Glutamatergic neuron (in vitro differentiated cells): ENCODE data around the gene ATXN10. TPM values are rescaled to one million over a fixed set of nuclear protein-coding genes. Genes with fewer than 3 reads are reported as not detected.

Experiments
- DNase-seq: peaks from one replicate; pipeline ENCODE4 v3.0.0; 2022
- H3K27ac Mint-ChIP-seq: one replicate; pipeline ENCODE4 v1.8.0; 2020; ENCODE audit warnings: mild to moderate bottlenecking, mixed read lengths, inconsistent platforms; ENCODE audit not compliant: unreplicated experiment
- H3K27me3 Mint-ChIP-seq: one replicate; pipeline ENCODE4 v1.8.0; 2020; ENCODE audit warnings: mild to moderate bottlenecking, moderate library complexity, mixed read lengths, inconsistent platforms; ENCODE audit not compliant: unreplicated experiment
- H3K36me3 Mint-ChIP-seq: one replicate; pipeline ENCODE4 v1.8.0; 2020; ENCODE audit warnings: mild to moderate bottlenecking, mixed read lengths, inconsistent platforms; ENCODE audit not compliant: unreplicated experiment
- H3K4me1 Mint-ChIP-seq: one replicate; pipeline ENCODE4 v1.8.0; 2020; ENCODE audit warnings: mild to moderate bottlenecking, low read depth, mixed read lengths, inconsistent platforms; ENCODE audit not compliant: unreplicated experiment
- H3K4me3 Mint-ChIP-seq: one replicate; pipeline ENCODE4 v1.8.0; 2020; ENCODE audit warnings: mild to moderate bottlenecking, mixed read lengths, inconsistent platforms; ENCODE audit not compliant: unreplicated experiment
- H3K9me3 Mint-ChIP-seq: one replicate; pipeline ENCODE4 v1.8.0; 2020; ENCODE audit warnings: mild to moderate bottlenecking, moderate library complexity, mixed read lengths, inconsistent platforms; ENCODE audit not compliant: unreplicated experiment
- total RNA-seq: library from RNA; stranded (reverse); fragmentation: NEBNext Ultra II Directional; extraction: Animal tissue kit (Norgen Biotek cat#: 25700); gene quantifications from one replicate; pipeline ENCODE4 v1.2.1, GENCODE V29; 2021; ENCODE audit not compliant: unreplicated experiment
- TF ChIP-seq, protein P1 (sequence below): fragments of 200-600 bp; sonication (generic); IDR thresholded peaks from one replicate; pipeline ENCODE4 v1.5.0; 2021; ENCODE audit not compliant: partially characterized antibody, unreplicated experiment

The ATXN10 gene
- total RNA-seq, 1 donor from 2014 or later, result 191 TPM

DNA sequence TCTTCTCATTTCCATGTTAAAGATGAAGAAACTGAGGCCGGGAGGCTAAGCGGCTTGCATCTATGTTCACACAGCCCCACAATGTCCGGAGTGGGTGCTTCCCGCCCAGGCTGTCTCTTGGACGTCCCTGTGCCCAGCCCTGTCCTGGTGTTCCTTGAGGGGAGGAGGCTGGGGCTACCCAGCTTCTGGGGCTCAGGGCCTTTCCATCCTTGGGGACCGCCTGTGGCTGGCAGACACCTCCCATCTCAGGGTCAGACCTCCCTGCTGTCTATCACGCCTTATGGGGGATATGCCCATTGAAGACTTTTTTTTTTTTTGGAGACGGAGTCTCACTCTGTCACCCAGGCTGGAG is 209.9 kb downstream of the ATXN10 start:
- Mint-ChIP-seq H3K27ac (no peak overlapping the region), H3K4me3 (no peak overlapping the region), H3K4me1 (peaks cover 6% of the 10 kb centered on the region), H3K9me3 (peaks cover 2% of the 10 kb centered on the region), H3K36me3 (no peaks in the 10 kb centered on the region), H3K27me3 (peaks cover 3% of the 10 kb centered on the region)
- TF ChIP-seq, protein P1, sequence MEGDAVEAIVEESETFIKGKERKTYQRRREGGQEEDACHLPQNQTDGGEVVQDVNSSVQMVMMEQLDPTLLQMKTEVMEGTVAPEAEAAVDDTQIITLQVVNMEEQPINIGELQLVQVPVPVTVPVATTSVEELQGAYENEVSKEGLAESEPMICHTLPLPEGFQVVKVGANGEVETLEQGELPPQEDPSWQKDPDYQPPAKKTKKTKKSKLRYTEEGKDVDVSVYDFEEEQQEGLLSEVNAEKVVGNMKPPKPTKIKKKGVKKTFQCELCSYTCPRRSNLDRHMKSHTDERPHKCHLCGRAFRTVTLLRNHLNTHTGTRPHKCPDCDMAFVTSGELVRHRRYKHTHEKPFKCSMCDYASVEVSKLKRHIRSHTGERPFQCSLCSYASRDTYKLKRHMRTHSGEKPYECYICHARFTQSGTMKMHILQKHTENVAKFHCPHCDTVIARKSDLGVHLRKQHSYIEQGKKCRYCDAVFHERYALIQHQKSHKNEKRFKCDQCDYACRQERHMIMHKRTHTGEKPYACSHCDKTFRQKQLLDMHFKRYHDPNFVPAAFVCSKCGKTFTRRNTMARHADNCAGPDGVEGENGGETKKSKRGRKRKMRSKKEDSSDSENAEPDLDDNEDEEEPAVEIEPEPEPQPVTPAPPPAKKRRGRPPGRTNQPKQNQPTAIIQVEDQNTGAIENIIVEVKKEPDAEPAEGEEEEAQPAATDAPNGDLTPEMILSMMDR, result no peak
- DNase-seq, result no peak

- Mint-ChIP-seq H3K27ac (no peak overlapping the region), H3K4me1 (peaks cover 4% of the 10 kb centered on the region), H3K27me3 (peaks cover 6% of the 10 kb centered on the region), H3K36me3 (no peaks in the 10 kb centered on the region), H3K4me3 (no peak overlapping the region), H3K9me3 (peaks cover 3% of the 10 kb centered on the region)
- TF ChIP-seq, protein P1, result no peak
- DNase-seq, result no peak
These were observed 211.5 kb downstream of the ATXN10 start for GRCh38 chr22:45882881-45883810.

DNA sequence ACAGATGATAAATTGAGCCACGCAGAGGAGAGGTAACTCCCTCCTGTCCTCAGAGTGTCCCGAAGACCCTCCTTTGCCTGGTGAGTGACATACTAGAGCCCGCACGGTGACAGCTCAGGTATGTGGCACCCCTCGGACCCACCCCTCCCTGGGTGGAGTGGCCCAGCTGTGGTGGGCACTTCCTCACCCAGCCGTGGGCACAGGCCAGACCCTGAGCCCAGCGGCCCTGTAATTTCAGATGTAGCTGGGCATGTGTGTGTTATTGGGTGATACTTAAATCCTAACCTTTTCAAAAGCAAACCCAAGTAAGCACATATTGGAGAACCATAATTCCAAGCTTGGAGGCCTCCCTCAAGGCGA is 212.2 kb downstream of the ATXN10 start:
- Mint-ChIP-seq H3K27ac (no peak overlapping the region), H3K27me3 (peaks cover 6% of the 10 kb centered on the region), H3K4me1 (peaks cover 2% of the 10 kb centered on the region), H3K4me3 (no peak overlapping the region), H3K36me3 (no peaks in the 10 kb centered on the region), H3K9me3 (peaks cover 3% of the 10 kb centered on the region)
- TF ChIP-seq, protein P1, result no peak
- DNase-seq, result no peak

GRCh38 chr22:45884201-45885062 is 212.8 kb downstream of the ATXN10 start:
- TF ChIP-seq, protein P1, result no peak
- Mint-ChIP-seq H3K4me1 (no peaks in the 10 kb centered on the region), H3K9me3 (peaks cover 3% of the 10 kb centered on the region), H3K27ac (no peak overlapping the region), H3K4me3 (no peak overlapping the region), H3K27me3 (peaks cover 6% of the 10 kb centered on the region), H3K36me3 (no peaks in the 10 kb centered on the region)
- DNase-seq, result no peak
